Measurements from ENCODE around the gene PIAS1.
"Not testable (repeated sequence)": the region's sequence is repeated elsewhere in the genome, so short reads cannot be mapped to it uniquely, and the experiment has no call there.

The PIAS1 gene

GRCh38 chr15:68207176-68207935 lies 153.2 kb downstream of the PIAS1 start:
- DNase-seq: no peak
- in situ Hi-C loops (cut with MboI; ENCODE audit: low pct_unique_long_range_greater_than_20kb, low sequenced_read_pairs): no loop called here

GRCh38 chr15:68208136-68208535 lies 154.0 kb downstream of the PIAS1 start:
- no peak for DNase-seq
- in situ Hi-C loops (cut with MboI; ENCODE audit: low pct_unique_long_range_greater_than_20kb, low sequenced_read_pairs): no loop called here

- in situ Hi-C loops (cut with MboI; ENCODE audit: low pct_unique_long_range_greater_than_20kb, low sequenced_read_pairs): no loop called here
- no peak for DNase-seq
Measured at GRCh38 chr15:68208636-68209240, 154.6 kb downstream of the PIAS1 start.

- in situ Hi-C loops (cut with MboI; ENCODE audit: low pct_unique_long_range_greater_than_20kb, low sequenced_read_pairs): no loop called here
- DNase-seq: no peak
Measured at GRCh38 chr15:68209272-68209671, 155.2 kb downstream of the PIAS1 start.

GRCh38 chr15:68209735-68210408 lies 155.8 kb downstream of the PIAS1 start:
- no peak for DNase-seq
- in situ Hi-C loops (cut with MboI; ENCODE audit: low pct_unique_long_range_greater_than_20kb, low sequenced_read_pairs): no loop called here

- DNase-seq: no peak
- in situ Hi-C loops (cut with MboI; ENCODE audit: low pct_unique_long_range_greater_than_20kb, low sequenced_read_pairs): no loop called here
Measured at GRCh38 chr15:68210409-68210756, 156.3 kb downstream of the PIAS1 start.

- in situ Hi-C loops (cut with MboI; ENCODE audit: low pct_unique_long_range_greater_than_20kb, low sequenced_read_pairs): no loop called here
- peak; percentile 69 for DNase-seq
Measured at GRCh38 chr15:68210821-68211655, 156.9 kb downstream of the PIAS1 start.

- in situ Hi-C loops (cut with MboI; ENCODE audit: low pct_unique_long_range_greater_than_20kb, low sequenced_read_pairs): no loop called here
- no peak for DNase-seq
Measured at GRCh38 chr15:68211656-68212320, 157.7 kb downstream of the PIAS1 start.

- DNase-seq; in situ Hi-C loops (cut with MboI; ENCODE audit: low pct_unique_long_range_greater_than_20kb, low sequenced_read_pairs): not testable (repeated sequence)
Measured at GRCh38 chr15:68213491-68213845, 159.4 kb downstream of the PIAS1 start.

GRCh38 chr15:68213991-68214837 lies 160.1 kb downstream of the PIAS1 start:
- no peak for DNase-seq
- in situ Hi-C loops (cut with MboI; ENCODE audit: low pct_unique_long_range_greater_than_20kb, low sequenced_read_pairs): no loop called here

- in situ Hi-C loops (cut with MboI; ENCODE audit: low pct_unique_long_range_greater_than_20kb, low sequenced_read_pairs): no loop called here
- no peak for DNase-seq
Measured at GRCh38 chr15:68214838-68215254, 160.7 kb downstream of the PIAS1 start.

GRCh38 chr15:68217341-68217740 lies 163.2 kb downstream of the PIAS1 start:
- in situ Hi-C loops (cut with MboI; ENCODE audit: low pct_unique_long_range_greater_than_20kb, low sequenced_read_pairs): no loop called here
- DNase-seq: no peak

- no peak for DNase-seq
- in situ Hi-C loops (cut with MboI; ENCODE audit: low pct_unique_long_range_greater_than_20kb, low sequenced_read_pairs): no loop called here
Measured at GRCh38 chr15:68218331-68218730, 164.2 kb downstream of the PIAS1 start.

GRCh38 chr15:68218847-68219798 lies 165.0 kb downstream of the PIAS1 start:
- in situ Hi-C loops (cut with MboI; ENCODE audit: low pct_unique_long_range_greater_than_20kb, low sequenced_read_pairs): no loop called here

GRCh38 chr15:68220489-68220888 lies 166.4 kb downstream of the PIAS1 start:
- in situ Hi-C loops (cut with MboI; ENCODE audit: low pct_unique_long_range_greater_than_20kb, low sequenced_read_pairs): no loop called here
- no peak for DNase-seq

More at GRCh38 chr15:68218847-68219798, 165.0 kb downstream of the PIAS1 start:
- no peak for DNase-seq

- no peak for DNase-seq
- in situ Hi-C loops (cut with MboI; ENCODE audit: low pct_unique_long_range_greater_than_20kb, low sequenced_read_pairs): no loop called here
Measured at GRCh38 chr15:68220967-68221366, 166.9 kb downstream of the PIAS1 start.

All from KBM-7 (cell line).